ENCODE results near the gene PGS1.

DNA sequence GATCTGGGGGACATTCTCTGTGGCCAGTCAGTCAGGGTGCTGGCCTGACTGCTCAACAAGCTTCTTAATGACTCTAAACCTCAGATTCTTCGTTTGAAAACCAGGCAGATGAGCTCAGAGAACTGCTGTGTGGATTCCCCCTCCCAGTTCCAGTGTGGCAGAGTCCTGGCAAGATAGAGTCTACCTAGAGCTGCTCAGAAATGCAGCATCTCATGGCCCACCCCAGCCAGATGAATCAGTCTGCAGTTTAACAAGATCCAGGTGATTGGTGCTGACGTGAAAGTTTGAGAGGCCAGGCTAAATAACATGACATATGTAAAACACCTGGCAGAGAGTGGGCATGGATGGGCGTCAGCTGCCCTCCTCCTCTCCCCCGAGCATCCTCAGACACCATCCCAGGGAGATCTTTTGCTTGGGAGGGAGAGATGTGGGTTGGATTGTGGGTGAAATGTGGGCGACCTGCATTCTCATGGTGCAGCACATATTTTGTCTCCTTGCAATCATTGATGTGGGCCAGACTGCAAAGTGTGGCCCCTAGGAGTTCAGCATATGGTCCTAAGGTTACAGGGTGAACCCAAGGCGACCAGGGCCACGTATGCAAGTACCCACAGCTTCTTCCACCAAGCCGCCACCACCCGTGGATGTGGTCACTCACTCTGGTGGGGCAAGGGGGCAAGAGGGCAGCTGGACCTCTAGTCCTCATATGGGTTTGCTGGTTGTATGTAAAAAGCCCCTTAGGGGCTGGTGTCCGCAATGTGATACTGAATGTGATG is 38.1 kb upstream of the PGS1 start:
- TF ChIP-seq EZH2 (IDR thresholded peaks at IDR 0.05) (no peak), POLR2AphosphoS5 (IDR thresholded peaks at IDR 0.05; ENCODE audit: borderline replicate concordance, low read depth, low read length) (no peak), FOXP2 (optimal IDR thresholded peaks at IDR 0.05; ENCODE audit: control extremely low read depth, extremely low read length, insufficient read depth) (no peak)
